GM12865 (cell line): Measurements from ENCODE around the gene CCM2.

ENCODE experiments used
- DNase-seq: peaks from one replicate; pipeline ENCODE4 v3.0.0; 2010; ENCODE audit warnings: low read depth
- H3K4me3 ChIP-seq: 2 replicates; pipeline ENCODE4 v1.5.1; 2011; ENCODE audit warnings: mild to moderate bottlenecking, low read depth, low read length, control low read depth
- CTCF ChIP-seq: IDR thresholded peaks from 2 replicates; pipeline ENCODE4 v1.5.1; 2011; ENCODE audit warnings: low read length, control low read depth, low read depth, inconsistent platforms; ENCODE audit not compliant: insufficient read depth; ENCODE audit errors: missing control alignments

CCM2 gene

GRCh38 chr7:45066409-45066808, 66.4 kb downstream of the CCM2 start:
- DNase-seq, result no peak
- no peak for TF ChIP-seq CTCF
- H3K4me3 ChIP-seq, result no peak overlapping the region

- no peak for DNase-seq
- TF ChIP-seq CTCF, result no peak
- no peak overlapping the region for H3K4me3 ChIP-seq
Observed at GRCh38 chr7:45067582-45067981, 67.6 kb downstream of the CCM2 start.

GRCh38 chr7:45068236-45069023, 68.4 kb downstream of the CCM2 start:
- no peak for TF ChIP-seq CTCF
- H3K4me3 ChIP-seq, result no peak overlapping the region
- no peak for DNase-seq

- TF ChIP-seq CTCF, result no peak
- DNase-seq, result no peak
- no peak overlapping the region for H3K4me3 ChIP-seq
Observed at GRCh38 chr7:45069444-45070253, 69.6 kb downstream of the CCM2 start.

- H3K4me3 ChIP-seq, result no peak overlapping the region
- no peak for TF ChIP-seq CTCF
- no peak for DNase-seq
Observed at GRCh38 chr7:45070254-45070642, 70.2 kb downstream of the CCM2 start.

- no peak for TF ChIP-seq CTCF
Observed at GRCh38 chr7:45071528-45071927, 71.5 kb downstream of the CCM2 start.

More at GRCh38 chr7:45071528-45071927, 71.5 kb downstream of the CCM2 start:
- DNase-seq, result no peak
- H3K4me3 ChIP-seq, result no peak overlapping the region
